Mesendoderm (in vitro differentiated cells): ENCODE measurements around the gene OR6K6. TPM values are rescaled to one million over a fixed set of nuclear protein-coding genes. Genes with fewer than 3 reads are reported as not detected.

Experiments used
- DNase-seq: peaks from one replicate; pipeline ENCODE4 v3.0.0; 2013
- H2AK5ac ChIP-seq: 2 replicates; pipeline ENCODE4 v1.6.1; 2013; ENCODE audit warnings: low read length, inconsistent platforms
- H2BK120ac ChIP-seq: 2 replicates; pipeline ENCODE4 v1.6.1; 2013; ENCODE audit warnings: low read depth, mild to moderate bottlenecking, low read length, moderate library complexity, mixed read lengths
- H2BK15ac ChIP-seq: replicated peaks from 2 replicates; pipeline ENCODE4 v1.6.1; 2013; ENCODE audit warnings: low read depth, mild to moderate bottlenecking, moderate library complexity
- H2BK5ac ChIP-seq: 2 replicates; pipeline ENCODE4 v1.6.1; 2013; ENCODE audit warnings: low read length, inconsistent platforms
- H3K18ac ChIP-seq: 2 replicates; pipeline ENCODE4 v1.6.1; 2013; ENCODE audit warnings: mild to moderate bottlenecking, low read length, mixed read lengths
- H3K23ac ChIP-seq: one replicate; pipeline ENCODE4 v1.6.1; 2013; ENCODE audit warnings: low read length
- H3K27ac ChIP-seq: 2 replicates; pipeline ENCODE4 v1.5.1; 2013; ENCODE audit warnings: low read depth, mild to moderate bottlenecking, inconsistent platforms, low read length, moderate library complexity
- H3K27me3 ChIP-seq: 2 replicates; pipeline ENCODE4 v1.6.1; 2013; ENCODE audit warnings: low read length, control low read depth, mild to moderate bottlenecking, inconsistent platforms; ENCODE audit not compliant: insufficient read depth, poor library complexity
- H3K36me3 ChIP-seq: 2 replicates; pipeline ENCODE4 v1.6.1; 2013; ENCODE audit warnings: low read length, inconsistent platforms; ENCODE audit not compliant: control insufficient read depth, insufficient read depth
- H3K4ac ChIP-seq: one replicate; pipeline ENCODE4 v1.6.1; 2013; ENCODE audit warnings: low read depth, mild to moderate bottlenecking, low read length, moderate library complexity
- H3K4me1 ChIP-seq: 2 replicates; pipeline ENCODE4 v1.6.1; 2013; ENCODE audit warnings: low read depth, low read length, inconsistent platforms; ENCODE audit not compliant: control insufficient read depth
- H3K4me2 ChIP-seq: 2 replicates; pipeline ENCODE4 v1.6.1; 2013; ENCODE audit warnings: low read length
- H3K4me3 ChIP-seq: 2 replicates; pipeline ENCODE4 v1.5.1; 2013; ENCODE audit warnings: mild to moderate bottlenecking, low read length
- H3K56ac ChIP-seq: one replicate; pipeline ENCODE4 v1.6.1; 2013; ENCODE audit warnings: low read length
- H3K79me1 ChIP-seq: 2 replicates; pipeline ENCODE4 v1.6.1; 2013; ENCODE audit warnings: low read length, inconsistent platforms
- H3K79me2 ChIP-seq: 2 replicates; pipeline ENCODE4 v1.6.1; 2013; ENCODE audit warnings: mild to moderate bottlenecking, low read length; ENCODE audit not compliant: control insufficient read depth, insufficient read depth
- H3K9ac ChIP-seq: 2 replicates; pipeline ENCODE4 v1.6.1; 2013; ENCODE audit warnings: low read length, inconsistent platforms
- H4K5ac ChIP-seq: one replicate; pipeline ENCODE4 v1.6.1; 2013; ENCODE audit warnings: low read length
- H4K8ac ChIP-seq: one replicate; pipeline ENCODE4 v1.6.1; 2013; ENCODE audit warnings: low read depth, mild to moderate bottlenecking, control low read depth, low read length, moderate library complexity
- WGBS: extraction: QIAGEN DNeasy Blood & Tissue Kit; methylation state at CpG from one replicate; pipeline ENCODE4 v1.1.7; 2013; ENCODE audit warnings: low lambda C conversion rate, missing lambda C conversion rate; ENCODE audit not compliant: insufficient coverage; ENCODE audit errors: extremely low coverage; 5-methylcytosine and 5-hydroxymethylcytosine counted together
- small RNA-seq: library from polyadenylated mRNA; stranded (forward); fragments of <200 nt; extraction: miRNeasy Mini kit (QIAGEN cat#:217004); gene quantifications from one replicate; pipeline ENCODE3, GENCODE V24; 2013; ENCODE audit not compliant: insufficient read depth

Gene OR6K6

GRCh38 chr1:158803678-158804077, 49.2 kb downstream of the OR6K6 start:
- Histone ChIP-seq H3K27me3 (no peaks in the 10 kb centered on the region), H2BK120ac (no peak overlapping the region), H4K5ac (no peak overlapping the region), H2AK5ac (no peak overlapping the region), H3K79me2 (no peaks in the 10 kb centered on the region), H3K4me2 (no peak overlapping the region), H4K8ac (no peak overlapping the region), H3K56ac (no peak overlapping the region), H3K4me1 (no peaks in the 10 kb centered on the region), H3K4me3 (no peak overlapping the region), H2BK15ac (no peak overlapping the region), H3K23ac (no peak overlapping the region), H3K18ac (no peak overlapping the region), H3K79me1 (no peaks in the 10 kb centered on the region), H3K36me3 (no peaks in the 10 kb centered on the region), H3K4ac (no peak overlapping the region), H3K27ac (no peak overlapping the region), H3K9ac (no peak overlapping the region), H2BK5ac (no peak overlapping the region)
- no CpG with 5 or more reads among the region's 1 CpG for WGBS
- no peak for DNase-seq

Small RNAs within 50 kb of the gene (small RNA-seq; reads per million reads assigned to genes)
- gene OR2AQ1P, result not detected
